IPS-NIHi11 (cell line): ENCODE data around the gene TMEM14B.
"Not testable (repeated sequence)": the region's sequence is repeated elsewhere in the genome, so short reads cannot be mapped to it uniquely, and the experiment has no call there.

Experiments
- DNase-seq: peaks from one replicate; pipeline ENCODE4 v3.0.0; 2012; ENCODE audit warnings: mixed read lengths, low spot score

TMEM14B gene

GRCh38 chr6:10746915-10747250 is 722 bp upstream of the TMEM14B start:
- DNase-seq: no peak

GRCh38 chr6:10749734-10750133 is 2.1 kb downstream of the TMEM14B start:
- DNase-seq: no peak

- DNase-seq: not testable (repeated sequence)
Observed at GRCh38 chr6:10750568-10750967, 3.0 kb downstream of the TMEM14B start.

GRCh38 chr6:10751757-10752156 is 4.2 kb downstream of the TMEM14B start:
- not testable (repeated sequence) for DNase-seq

DNA sequence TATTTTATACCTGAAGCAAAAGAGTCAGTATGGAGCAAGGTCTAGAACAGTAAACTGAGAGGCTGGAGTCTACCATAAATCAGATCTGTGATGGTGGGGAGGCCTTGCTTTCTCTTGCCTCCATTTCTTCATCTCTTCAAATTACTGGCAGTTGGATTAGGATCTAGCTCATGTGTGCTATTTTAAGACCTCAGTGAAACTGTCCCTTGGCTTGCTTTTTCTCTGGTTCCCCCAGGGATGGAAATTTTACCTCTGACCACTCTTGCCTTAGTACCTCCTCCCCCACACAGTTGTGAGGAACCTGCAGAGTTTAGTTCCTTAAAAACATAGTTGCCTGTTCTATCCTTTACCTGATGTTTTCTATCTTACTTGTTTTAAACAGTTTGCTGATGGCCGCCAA is 8.5 kb downstream of the TMEM14B start:
- no peak for DNase-seq

GRCh38 chr6:10759312-10759839 is 11.8 kb downstream of the TMEM14B start:
- DNase-seq: peak; percentile 50

DNA sequence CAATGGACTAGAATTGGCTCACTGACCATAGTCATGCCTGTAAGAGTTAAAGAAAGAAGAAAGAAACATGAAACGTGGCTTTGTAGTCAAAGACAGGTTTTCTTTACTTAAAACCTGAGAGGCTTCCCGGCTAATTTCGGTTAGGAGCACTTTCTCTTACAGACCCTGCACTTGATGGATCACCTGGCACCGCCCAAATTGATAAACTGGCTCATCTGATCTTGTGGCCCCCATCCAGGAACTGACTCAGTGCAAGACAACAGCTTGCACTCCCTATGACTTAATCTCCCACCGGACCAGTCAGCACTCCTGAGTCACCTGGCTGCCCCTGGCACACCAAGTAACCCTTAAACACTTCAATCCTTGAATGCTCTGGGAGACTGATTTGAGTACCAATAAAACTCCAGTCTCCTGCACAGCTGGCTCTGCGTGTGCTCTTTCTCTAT is 12.3 kb downstream of the TMEM14B start:
- no peak for DNase-seq

GRCh38 chr6:10763006-10763405 is 15.4 kb downstream of the TMEM14B start:
- DNase-seq: no peak

DNA sequence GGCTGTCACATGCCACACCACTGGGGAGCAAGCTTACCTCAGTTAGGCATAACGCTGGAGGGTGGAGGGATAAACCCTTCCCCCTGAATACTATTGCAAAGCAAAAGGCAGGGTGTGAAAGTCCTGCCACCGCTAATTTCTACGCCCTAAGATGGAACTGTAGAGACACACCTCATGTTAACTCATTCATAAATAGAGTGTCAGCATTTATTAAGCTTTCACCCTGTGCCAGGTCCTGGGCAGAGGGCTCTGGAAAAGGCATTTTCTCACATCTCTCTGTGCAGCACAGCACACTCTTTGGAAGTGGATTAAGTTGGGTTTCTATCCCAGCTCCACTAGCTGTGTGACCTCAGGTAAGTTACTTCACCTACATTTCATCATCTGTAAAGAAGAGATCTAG is 21.8 kb downstream of the TMEM14B start:
- DNase-seq: no peak

GRCh38 chr6:10771371-10771894 is 23.8 kb downstream of the TMEM14B start:
- DNase-seq: peak; percentile 23

GRCh38 chr6:10778230-10778629 is 30.6 kb downstream of the TMEM14B start:
- DNase-seq: no peak

- no peak for DNase-seq
Observed at GRCh38 chr6:10779076-10779475, 31.5 kb downstream of the TMEM14B start.

- DNase-seq: no peak
Observed at GRCh38 chr6:10791673-10792072, 44.1 kb downstream of the TMEM14B start.

DNA sequence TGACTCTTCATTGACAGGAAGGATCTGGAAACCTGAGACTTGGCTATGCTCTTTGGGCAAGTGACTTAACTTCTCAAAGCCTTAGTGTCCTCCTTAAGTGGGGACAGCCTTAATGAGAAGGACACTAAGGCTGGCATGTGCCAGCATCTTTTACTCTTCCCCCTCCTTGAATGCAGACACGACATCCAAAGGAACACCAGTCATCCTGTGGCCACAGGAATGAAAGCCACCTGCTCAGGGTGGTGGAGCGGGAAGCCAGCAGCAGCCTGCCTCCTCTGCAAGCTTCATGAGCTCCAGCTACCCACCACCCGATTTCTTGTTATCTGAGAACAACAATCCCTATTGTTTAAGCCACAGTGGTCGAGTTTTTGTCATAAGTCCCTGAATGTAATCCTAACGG is 44.5 kb downstream of the TMEM14B start:
- DNase-seq: no peak

DNA sequence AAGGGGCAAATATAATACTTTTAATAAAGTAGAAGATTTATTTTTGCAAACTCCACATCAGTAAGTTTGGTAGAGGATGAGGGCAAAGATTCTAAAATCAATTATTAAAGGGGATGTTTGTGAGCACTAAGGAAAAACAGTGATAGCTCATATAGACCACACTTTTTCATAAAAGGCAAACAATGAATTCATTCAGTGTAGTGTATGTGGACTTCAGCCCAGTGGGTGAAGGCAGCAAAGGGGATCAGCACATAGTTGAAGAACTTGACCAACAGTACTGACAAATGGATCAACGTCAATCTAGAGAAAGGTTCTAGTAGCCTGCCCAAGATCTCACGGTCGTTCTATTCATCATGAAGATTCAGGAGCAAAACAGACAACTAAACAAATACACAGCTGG is 45.4 kb downstream of the TMEM14B start:
- DNase-seq: no peak

DNA sequence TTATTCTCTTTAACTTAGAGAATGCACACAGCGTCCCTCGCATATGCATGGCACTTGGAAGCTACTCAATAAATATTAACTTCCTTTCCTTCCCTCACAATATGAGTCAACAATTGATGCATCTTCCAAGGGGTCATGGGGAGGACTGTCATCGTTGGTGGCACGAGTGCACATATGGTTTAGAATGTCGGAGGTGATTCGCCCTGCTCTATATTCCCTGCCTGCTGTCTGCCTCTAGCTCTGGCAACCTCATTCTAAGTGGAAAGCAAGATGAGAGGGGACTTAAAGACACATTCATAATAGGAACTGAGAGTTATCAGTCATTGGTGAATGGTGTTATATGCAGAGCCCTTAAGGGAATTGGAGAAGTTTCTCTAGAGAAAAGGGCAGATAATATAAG is 46.1 kb downstream of the TMEM14B start:
- DNase-seq: no peak

GRCh38 chr6:10794239-10794638 is 46.6 kb downstream of the TMEM14B start:
- DNase-seq: no peak

GRCh38 chr6:10800810-10801209 is 53.2 kb downstream of the TMEM14B start:
- DNase-seq: no peak

DNA sequence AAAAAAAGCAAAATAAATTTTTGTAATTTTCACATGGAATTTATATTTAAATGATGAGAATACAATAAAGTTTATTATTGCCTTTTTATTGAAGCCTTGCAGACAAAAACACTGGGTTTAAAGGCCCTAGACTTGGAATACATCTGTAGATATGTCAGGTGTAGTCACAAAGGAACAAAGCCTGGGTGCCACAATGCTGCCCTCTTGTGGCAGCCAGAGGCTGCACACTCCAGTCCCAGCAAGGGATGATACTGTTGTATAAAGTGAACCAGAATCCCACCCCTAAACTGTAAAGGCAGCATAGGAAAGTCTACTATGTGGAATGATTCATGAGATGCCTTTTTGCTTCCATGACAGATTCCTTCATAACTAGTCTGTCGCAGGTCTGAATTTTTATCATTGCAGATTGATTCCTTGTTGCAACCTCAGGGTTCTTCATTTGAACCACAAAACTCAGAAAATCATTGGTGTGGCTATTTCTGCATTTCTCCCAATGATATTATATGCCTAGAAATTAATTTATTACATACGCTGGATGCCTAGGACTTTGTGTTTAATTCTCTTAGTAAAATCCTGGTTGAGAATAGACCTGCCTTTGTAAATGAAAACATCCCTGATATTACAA is 53.7 kb downstream of the TMEM14B start:
- peak; percentile 86 for DNase-seq
